ENCODE results near the gene POLR2E. TPM values are rescaled to one million over a fixed set of nuclear protein-coding genes. Genes with fewer than 3 reads are reported as not detected.

POLR2E gene
- total RNA-seq, 1 experiment from 2014 or later: 279 TPM

- in situ Hi-C loops (cut with HindIII; ENCODE audit: low pct_unique_long_range_greater_than_20kb, low sequenced_read_pairs): no loop called here
- no peak for ATAC-seq
- BruUV-seq (replicated peaks): no TSS peak
- ChIA-PET CTCF (interaction anchor here (0.5 kb wide), 1 partner anchor 57 kb away, joined by 5 read pairs; no protein-coding TSS in a partner anchor), POLR2A (interaction anchor here (0.6 kb wide), 1 partner anchor 26 kb away, joined by 3 read pairs; no protein-coding TSS in a partner anchor)
- Histone ChIP-seq H3K36me3 (ENCODE audit: control insufficient read depth, insufficient read depth, low read length) (no peaks in the 10 kb centered on the region), H3K4me3 (ENCODE audit: low read depth in 2 of 2, low read length in 2 of 2) (no peak overlapping the region), H3K4me1 (ENCODE audit: control insufficient read depth, insufficient read depth, low read length) (no peaks in the 10 kb centered on the region), H3K9me3 (ENCODE audit: control insufficient read depth, insufficient read depth, low read depth, low read length) (no peaks in the 10 kb centered on the region), H3K27me3 (ENCODE audit: control insufficient read depth, insufficient read depth, low read length) (no peaks in the 10 kb centered on the region), H3K27ac (ENCODE audit: low read length) (no peak overlapping the region)
- TF ChIP-seq CTCF (IDR thresholded peaks at IDR 0.05) (no peak), TCF7L2 (IDR thresholded peaks at IDR 0.05; ENCODE audit: low read depth, low read length) (no peak), SIN3A (IDR thresholded peaks at IDR 0.05; ENCODE audit: borderline replicate concordance, insufficient read depth, low read depth, low read length) (no peak), POLR2AphosphoS5 (IDR thresholded peaks at IDR 0.05; ENCODE audit: low read depth, low read length) (no peak), REST (IDR thresholded peaks at IDR 0.05; ENCODE audit: insufficient read depth in 1 of 2, low read depth in 2 of 2, low read length in 1 of 2) (no peak)
- intact Hi-C loops (cut with micrococcal nuclease; ENCODE audit: unreplicated experiment): no loop called here
- DNase-seq (ENCODE audit: low read depth, low spot score): no peak
These were observed 39.1 kb downstream of the POLR2E start for GRCh38 chr19:1055886-1056620.

GRCh38 chr19:1055028-1055425 lies 40.1 kb downstream of the POLR2E start:
- in situ Hi-C loops (cut with HindIII; ENCODE audit: low pct_unique_long_range_greater_than_20kb, low sequenced_read_pairs): no loop called here
- ChIA-PET CTCF (interaction anchor here (0.7 kb wide), 1 partner anchor 189 kb away, joined by 4 read pairs; no protein-coding TSS in a partner anchor), POLR2A (no interaction called here)

More at GRCh38 chr19:1055028-1055425, 40.1 kb downstream of the POLR2E start:
- intact Hi-C loops (cut with micrococcal nuclease; ENCODE audit: unreplicated experiment): no loop called here
- H3K4me1 ChIP-seq (ENCODE audit: control insufficient read depth, insufficient read depth, low read length): no peaks in the 10 kb centered on the region
- H3K9me3 ChIP-seq (ENCODE audit: control insufficient read depth, insufficient read depth, low read depth, low read length): no peaks in the 10 kb centered on the region
- no peak for DNase-seq (ENCODE audit: low read depth, low spot score)
- no peaks in the 10 kb centered on the region for H3K27me3 ChIP-seq (ENCODE audit: control insufficient read depth, insufficient read depth, low read length)
- no peak overlapping the region for H3K27ac ChIP-seq (ENCODE audit: low read length)
- ATAC-seq: no peak
- BruUV-seq (replicated peaks): no TSS peak
- H3K36me3 ChIP-seq (ENCODE audit: control insufficient read depth, insufficient read depth, low read length): no peaks in the 10 kb centered on the region
- H3K4me3 ChIP-seq (ENCODE audit: low read depth in 2 of 2, low read length in 2 of 2): no peak overlapping the region
- no peak for TF ChIP-seq CTCF (IDR thresholded peaks at IDR 0.05)
- TF ChIP-seq POLR2AphosphoS5 (IDR thresholded peaks at IDR 0.05; ENCODE audit: low read depth, low read length): no peak
- TF ChIP-seq SIN3A (IDR thresholded peaks at IDR 0.05; ENCODE audit: borderline replicate concordance, insufficient read depth, low read depth, low read length): no peak
- no peak for TF ChIP-seq TCF7L2 (IDR thresholded peaks at IDR 0.05; ENCODE audit: low read depth, low read length)
- no peak for TF ChIP-seq REST (IDR thresholded peaks at IDR 0.05; ENCODE audit: insufficient read depth in 1 of 2, low read depth in 2 of 2, low read length in 1 of 2)

Data from Panc1 (cell line).